Renal pelvis (tissue), 12 donors: Measurements from ENCODE around the gene DLGAP3. TPM values are rescaled to one million over a fixed set of nuclear protein-coding genes. Genes with fewer than 3 reads are reported as not detected.
A peak's percentile ranks its signal among the peaks of the same experiment; 100 is the strongest.
"Not testable (repeated sequence)": the region's sequence is repeated elsewhere in the genome, so short reads cannot be mapped to it uniquely, and the experiment has no call there.

ENCODE experiments used
- DNase-seq: peaks from one replicate; pipeline ENCODE4 v3.0.0-alpha.2; 2013
- long read RNA-seq, 16 experiments: transcript quantifications; one replicate each; lab custom pipeline, GENCODE V29; 2026
- polyA plus RNA-seq, 3 donors: library from polyadenylated mRNA; unstranded; fragments of 120-200 nt; gene quantifications; one replicate each; pipeline ENCODE4 v1.2.1, GENCODE V29; 2013; ENCODE audit not compliant: insufficient read length in 3 of 3

The DLGAP3 gene, protein sequence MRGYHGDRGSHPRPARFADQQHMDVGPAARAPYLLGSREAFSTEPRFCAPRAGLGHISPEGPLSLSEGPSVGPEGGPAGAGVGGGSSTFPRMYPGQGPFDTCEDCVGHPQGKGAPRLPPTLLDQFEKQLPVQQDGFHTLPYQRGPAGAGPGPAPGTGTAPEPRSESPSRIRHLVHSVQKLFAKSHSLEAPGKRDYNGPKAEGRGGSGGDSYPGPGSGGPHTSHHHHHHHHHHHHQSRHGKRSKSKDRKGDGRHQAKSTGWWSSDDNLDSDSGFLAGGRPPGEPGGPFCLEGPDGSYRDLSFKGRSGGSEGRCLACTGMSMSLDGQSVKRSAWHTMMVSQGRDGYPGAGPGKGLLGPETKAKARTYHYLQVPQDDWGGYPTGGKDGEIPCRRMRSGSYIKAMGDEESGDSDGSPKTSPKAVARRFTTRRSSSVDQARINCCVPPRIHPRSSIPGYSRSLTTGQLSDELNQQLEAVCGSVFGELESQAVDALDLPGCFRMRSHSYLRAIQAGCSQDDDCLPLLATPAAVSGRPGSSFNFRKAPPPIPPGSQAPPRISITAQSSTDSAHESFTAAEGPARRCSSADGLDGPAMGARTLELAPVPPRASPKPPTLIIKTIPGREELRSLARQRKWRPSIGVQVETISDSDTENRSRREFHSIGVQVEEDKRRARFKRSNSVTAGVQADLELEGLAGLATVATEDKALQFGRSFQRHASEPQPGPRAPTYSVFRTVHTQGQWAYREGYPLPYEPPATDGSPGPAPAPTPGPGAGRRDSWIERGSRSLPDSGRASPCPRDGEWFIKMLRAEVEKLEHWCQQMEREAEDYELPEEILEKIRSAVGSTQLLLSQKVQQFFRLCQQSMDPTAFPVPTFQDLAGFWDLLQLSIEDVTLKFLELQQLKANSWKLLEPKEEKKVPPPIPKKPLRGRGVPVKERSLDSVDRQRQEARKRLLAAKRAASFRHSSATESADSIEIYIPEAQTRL
- polyA plus RNA-seq, result 1 to 10 TPM; 3.3 to 4.0 (median 3.6) TPM
- long read RNA-seq, donor 1, result 0 reads
- long read RNA-seq, donor 2, partial matches to known transcripts, result 0 of 1 reads
- long read RNA-seq, donor 2, other reads (novel, unspliced or antisense), result 0 of 1 reads
- long read RNA-seq, donor 3, partial matches to known transcripts, result 0 of 1 reads
- long read RNA-seq, donor 3, other reads (novel, unspliced or antisense), result 0 of 1 reads
- long read RNA-seq, donor 4, partial matches to known transcripts, result 0 of 1 reads
- long read RNA-seq, donor 4, other reads (novel, unspliced or antisense), result 0 of 1 reads
- long read RNA-seq, donor 5, result 0 reads
- long read RNA-seq, donor 6, partial matches to known transcripts, result 0 of 2 reads
- long read RNA-seq, donor 6, other reads (novel, unspliced or antisense), result 0 of 2 reads
- long read RNA-seq, donor 7, result 0 reads
- long read RNA-seq, donor 8, result 0 reads
- long read RNA-seq, donor 9, partial matches to known transcripts, result 0 of 1 reads
- long read RNA-seq, donor 9, other reads (novel, unspliced or antisense), result 0 of 1 reads
- long read RNA-seq, donor 10, result 0 reads
- long read RNA-seq, donor 11, result 0 reads
- long read RNA-seq, donor 12, result 0 reads
- long read RNA-seq, donor 13, partial matches to known transcripts, result 0 of 1 reads
- long read RNA-seq, donor 13, other reads (novel, unspliced or antisense), result 0 of 1 reads
- long read RNA-seq, donor 14, result 0 reads
- long read RNA-seq, donor 15, result 0 reads
- long read RNA-seq, donor 16, partial matches to known transcripts, result 0 of 1 reads
- long read RNA-seq, donor 16, other reads (novel, unspliced or antisense), result 0 of 1 reads

DNA sequence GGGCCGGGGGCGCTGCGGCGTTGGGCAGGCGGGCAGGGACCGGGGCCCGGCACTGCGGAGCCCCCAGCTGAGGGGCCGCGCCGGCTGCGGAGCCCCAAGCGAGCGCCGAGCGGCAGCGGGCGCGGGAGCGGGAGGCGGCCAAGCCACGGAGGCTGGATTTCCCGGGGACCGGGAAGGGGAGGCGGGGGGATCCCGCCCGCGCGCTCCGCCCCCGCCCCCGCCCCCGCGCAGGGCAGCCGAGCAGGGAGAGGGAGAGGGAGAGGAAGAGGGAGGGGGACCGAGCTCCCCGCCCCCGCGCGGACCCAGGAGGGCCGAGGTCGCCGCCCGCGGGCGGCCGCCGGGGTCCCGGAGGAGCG lies at the start of gene DLGAP3:
Gene DLGAP3 (minus strand): TSS at position 154 of the 356 bp plus-strand sequence. CDS start 24,267 bp downstream, outside the sequence.
- peak; percentile 42 for DNase-seq

DNA sequence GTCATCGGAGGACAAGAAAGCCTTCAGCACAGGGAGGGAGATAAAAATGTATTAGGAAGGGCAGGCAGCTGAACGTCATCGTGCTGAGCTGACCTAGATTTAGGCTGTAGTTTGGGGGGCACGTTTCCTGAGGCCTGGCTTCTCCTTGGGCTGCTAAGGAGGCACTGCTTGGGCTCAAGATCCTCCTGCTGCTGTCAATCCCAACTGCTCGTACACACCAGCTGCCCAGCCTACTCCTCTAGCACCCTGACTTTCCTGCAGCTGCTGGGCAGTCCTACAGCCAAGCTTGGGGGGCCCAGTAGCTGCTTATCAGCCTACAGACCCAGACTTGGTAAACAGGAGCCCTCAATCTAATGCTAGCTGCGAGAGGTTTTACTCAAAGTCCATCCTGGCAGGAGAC lies 49.5 kb upstream of the DLGAP3 start:
- no peak for DNase-seq

DNA sequence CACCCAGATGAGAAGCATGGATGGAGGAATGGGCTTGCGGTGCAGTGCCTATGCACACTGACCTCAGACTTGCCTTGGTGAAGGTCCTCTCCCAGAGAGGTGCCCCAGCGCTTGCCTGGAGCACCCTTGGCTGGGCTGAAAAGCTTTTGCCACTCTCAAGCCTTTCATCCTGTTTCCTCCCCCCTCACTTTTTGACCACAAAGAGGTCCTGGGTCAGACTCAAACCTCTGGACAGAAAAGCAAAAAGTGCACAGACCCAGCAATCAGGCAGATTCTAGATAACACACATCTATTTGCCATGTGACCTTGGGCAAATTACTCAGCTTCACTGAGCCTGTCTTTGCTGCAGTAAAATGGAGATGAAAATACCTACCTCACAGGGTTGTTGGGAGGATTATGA lies 48.4 kb upstream of the DLGAP3 start:
- no peak for DNase-seq

DNA sequence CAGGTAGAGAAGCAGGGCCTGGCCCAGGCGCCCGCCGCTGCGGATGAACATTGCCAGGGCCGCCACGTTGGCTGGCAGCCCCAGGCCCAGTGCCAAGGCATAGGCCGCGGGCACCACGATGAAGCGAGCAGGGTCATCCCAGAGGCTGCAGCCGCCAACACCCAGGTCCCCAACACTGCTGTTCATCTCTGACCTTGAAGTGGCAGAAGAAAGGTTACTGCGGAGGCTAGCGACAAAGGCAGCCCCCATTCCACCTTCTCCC lies 47.7 kb upstream of the DLGAP3 start:
- DNase-seq, result no peak

DNA sequence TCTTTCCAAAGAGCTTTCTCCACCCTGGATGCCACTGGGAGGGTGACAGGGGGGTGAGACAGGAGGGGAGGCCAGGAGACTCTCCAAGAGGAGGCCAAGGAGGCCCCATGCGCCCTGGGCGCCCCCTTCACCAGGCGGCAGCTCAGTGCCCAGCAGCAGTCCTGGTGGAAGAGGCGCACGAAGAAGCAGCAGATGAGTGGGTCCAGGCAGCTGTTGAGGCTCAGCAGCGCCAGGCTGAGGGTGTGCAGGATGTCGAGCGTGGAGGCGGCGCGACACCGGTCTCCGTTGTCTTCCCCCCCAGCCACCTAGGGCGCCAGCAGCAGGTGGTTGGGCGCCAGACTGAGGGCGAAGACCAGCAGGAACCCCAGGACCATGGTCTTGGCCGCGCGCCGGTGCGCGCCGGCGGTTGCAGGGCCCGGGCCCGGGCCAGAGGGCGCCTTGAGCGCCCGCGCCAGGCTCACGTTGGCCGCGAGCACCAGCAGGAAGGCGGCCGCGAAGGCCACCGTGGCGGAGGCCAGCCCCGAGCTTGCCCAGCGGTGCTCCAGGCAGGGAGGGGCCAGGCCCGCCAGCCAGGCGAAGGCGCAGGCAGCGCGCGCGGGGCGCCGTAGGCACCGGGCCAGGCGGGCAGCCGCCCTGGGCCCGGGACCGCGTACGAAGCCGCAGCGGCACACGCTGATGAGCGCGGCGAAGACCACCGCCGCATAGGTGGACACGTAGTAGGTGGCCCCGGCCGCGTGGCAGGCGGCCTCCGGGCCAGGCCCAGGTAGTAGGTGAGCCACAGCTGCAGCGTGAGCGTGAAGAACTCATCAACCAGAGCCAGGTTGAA lies 47.1 kb upstream of the DLGAP3 start:
- no peak for DNase-seq

DNA sequence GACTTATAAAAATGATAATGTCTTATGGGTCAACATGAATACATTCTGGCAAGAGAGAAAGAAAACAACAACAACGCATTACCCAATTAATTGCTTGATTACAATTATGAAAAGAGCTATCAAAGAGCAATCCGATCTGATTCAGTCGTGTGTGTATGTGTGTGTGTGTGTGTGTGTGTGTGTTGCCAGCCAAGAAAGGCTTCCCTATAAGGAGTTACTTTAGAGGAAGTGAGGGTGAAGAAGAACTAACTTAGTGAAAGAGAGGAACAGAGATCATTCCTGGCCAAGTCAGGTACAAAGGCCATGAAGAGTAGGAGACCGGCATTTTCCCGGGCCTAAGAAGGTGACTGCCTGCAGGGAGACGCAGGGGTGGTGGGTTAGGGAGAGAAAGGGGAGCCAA lies 46.3 kb upstream of the DLGAP3 start:
- DNase-seq, result no peak

DNA sequence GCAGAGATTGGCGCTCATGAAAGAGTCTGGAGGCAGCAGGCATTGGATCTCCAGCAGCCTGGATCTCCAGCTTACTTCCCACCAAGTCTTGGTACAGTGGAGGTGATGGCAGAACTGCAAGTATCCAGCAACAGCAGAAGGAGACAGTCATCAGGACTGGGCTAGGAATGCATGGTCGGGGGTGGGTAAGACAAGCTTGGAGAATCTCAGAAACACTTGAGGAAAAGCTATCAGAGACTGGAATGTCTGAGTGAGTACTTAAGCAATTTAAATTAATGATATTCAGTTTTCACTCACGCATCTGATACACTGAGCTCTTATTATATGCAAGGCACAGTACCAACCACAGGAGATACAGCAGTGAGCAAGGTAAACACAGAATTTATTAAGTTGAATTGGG lies 45.9 kb upstream of the DLGAP3 start:
- DNase-seq, result no peak

DNA sequence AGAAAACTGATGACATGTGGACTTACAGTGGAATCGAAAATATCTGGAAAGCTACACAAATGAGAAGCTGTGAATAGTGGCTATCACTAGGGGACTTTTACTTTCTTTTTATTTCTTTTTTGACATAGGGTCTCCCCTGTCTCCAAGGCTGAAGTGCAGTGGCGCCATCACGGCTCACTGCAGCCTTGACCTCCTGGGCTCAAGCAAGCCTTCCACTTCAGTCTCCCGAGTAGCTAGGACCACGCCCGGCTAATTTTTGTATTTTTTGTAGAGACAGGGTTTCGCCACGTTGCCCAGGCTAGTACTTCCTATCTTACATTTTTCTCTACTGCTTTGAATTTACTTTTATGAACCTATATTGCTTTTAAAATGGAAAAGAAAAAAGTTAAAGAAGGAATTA lies 45.2 kb upstream of the DLGAP3 start:
- no peak for DNase-seq

DNA sequence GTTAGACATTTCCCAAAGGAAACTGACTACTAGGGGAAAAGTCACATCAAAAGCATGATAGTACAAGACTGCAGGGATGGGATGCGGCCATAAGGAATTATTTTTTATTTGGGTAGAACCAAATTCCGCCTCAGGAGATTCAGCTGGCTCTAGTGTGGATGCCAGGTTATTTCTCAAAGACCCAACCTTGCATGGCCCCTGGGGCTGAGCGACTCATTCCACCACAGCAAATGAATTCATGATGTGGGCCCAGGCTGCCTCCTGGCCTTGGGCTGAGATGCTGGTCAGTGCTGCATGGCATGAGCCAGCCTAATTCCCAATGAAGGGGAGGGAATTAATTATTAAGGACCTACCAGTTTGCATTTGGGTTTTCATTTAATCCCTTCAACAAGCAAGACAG lies 43.9 kb upstream of the DLGAP3 start:
- DNase-seq, result no peak

DNA sequence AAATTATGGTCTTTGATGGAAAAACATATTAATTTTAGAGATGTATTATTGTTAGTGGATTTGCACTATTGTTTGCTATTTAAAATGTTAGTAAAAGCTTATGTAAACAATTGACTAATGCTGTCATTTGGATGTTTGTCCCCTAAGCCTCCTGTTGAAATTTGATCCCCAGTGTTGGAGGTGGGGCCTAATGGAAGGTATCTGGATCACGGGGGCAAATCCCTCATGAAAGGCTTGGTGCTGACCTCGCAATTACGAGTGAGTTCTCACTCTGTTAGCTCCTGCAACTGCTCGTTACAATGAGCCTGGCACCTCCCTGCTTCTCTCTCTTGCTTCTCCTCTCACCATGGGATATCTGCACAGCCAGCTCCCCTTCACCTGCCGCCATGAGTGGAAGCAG lies 41.4 kb upstream of the DLGAP3 start:
- DNase-seq, result no peak

DNA sequence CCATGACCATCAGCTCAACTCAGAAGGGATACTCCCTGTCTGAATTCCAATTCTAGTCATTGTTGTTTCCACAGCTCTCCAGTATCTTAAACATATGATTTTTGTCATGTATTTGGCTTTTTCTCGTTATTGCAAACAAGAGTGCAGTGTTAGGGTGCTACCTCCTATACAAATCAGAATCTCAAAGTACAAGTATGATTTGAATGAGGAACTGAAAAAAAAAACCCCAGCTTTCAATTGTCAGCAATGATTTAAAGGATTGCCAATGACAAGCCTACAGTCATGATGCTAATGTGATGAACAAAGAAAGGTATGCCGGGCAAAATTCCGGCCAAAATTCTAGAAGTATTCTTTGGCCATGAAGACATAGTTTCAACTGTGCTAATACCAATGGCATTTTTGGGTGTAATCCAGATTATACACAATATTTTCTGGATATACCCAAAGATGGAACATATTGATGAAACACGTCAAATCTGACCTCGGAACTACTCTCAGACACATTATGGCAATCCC lies 40.8 kb upstream of the DLGAP3 start:
- DNase-seq, result no peak

DNA sequence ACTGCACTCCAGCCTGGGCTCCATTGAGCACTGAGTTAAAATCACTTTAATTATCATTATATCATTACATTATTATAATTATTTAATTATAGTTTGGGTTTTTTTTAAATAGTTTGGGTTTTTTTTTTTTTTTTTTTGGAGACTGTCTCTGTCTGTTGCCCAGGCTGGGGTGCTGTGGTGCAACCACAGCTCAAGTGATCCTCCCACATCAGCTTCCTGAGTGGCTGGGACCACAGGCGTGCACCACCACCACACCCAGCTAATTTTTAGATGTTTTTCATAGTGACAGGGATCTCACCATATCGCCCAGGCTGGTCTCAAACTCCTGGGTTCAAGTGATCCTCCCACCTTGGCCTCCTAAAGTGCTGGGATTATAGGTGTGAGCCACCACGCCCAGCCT lies 38.8 kb upstream of the DLGAP3 start:
- not testable (repeated sequence) for DNase-seq

DNA sequence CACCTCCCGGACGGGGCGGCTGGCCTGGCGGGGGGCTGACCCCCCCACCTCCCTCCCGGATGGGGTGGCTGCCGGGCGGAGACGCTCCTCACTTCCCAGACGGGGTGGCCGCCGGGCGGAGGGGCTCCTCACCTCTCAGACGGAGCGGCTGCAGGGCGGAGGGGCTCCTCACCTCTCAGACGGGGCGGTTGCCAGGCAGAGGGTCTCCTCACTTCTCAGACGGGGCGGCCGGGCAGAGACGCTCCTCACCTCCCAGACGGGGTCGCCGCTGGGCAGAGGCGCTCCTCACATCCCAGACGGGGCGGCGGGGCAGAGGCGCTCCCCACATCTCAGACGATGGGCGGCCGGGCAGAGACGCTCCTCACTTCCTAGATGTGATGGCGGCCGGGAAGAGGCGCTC lies 38.2 kb upstream of the DLGAP3 start:
- not testable (repeated sequence) for DNase-seq

DNA sequence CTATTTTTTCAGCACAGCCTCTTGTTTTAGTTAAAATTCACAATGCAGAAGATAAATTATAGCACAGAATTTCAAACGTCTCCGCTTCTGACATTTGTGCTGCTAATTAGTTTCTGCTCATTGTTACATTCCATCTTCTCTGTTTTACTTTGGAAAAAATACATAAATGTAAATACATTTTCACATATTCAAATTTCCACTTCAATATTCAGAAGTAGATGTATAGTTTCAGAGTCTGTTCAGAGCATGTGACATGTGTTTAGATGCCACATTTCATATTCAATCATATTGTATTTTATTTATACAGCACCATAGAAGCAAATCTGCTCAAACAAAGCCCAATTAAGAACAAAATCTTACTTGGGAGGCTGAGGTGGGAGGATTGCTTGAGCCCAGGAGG lies 36.1 kb upstream of the DLGAP3 start:
- DNase-seq, result no peak

DNA sequence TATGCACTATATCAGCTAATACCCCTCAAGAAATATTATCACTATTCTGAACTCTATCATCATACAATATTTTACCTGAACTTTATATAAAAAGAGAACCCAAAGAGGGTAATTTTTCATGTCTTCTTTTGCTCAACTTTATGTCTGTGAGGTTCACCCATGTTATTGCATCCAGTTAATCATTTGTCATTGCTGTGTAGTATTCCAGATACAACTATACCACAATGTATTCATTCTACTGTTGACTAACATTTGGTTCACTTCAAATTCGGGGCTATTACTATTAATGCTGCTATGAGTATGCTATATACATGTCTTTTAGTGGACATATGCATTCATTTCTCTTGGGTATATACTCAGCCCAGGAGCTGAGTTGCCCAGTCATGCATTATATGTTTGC lies 21.0 kb upstream of the DLGAP3 start:
- no peak for DNase-seq

DNA sequence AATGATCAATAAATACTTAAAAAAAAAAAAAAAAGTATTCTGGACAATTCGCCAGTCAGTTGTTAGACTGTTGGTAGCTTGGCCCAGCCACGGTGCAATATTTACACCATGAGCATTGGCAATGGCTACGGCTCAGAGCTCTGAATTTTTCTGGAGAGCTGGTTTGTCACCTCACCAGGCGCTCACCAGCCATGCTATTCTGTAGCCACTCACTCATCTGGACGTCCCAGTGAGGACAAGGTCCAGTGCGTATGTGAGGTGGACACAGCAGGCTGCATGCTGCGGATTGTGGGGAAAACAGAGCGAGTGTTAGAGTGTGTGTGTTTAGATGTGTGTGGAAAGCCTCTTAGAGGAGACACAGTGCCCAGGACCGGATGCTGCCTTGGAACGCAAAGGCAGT lies 19.3 kb upstream of the DLGAP3 start:
- DNase-seq, result not testable (repeated sequence)

DNA sequence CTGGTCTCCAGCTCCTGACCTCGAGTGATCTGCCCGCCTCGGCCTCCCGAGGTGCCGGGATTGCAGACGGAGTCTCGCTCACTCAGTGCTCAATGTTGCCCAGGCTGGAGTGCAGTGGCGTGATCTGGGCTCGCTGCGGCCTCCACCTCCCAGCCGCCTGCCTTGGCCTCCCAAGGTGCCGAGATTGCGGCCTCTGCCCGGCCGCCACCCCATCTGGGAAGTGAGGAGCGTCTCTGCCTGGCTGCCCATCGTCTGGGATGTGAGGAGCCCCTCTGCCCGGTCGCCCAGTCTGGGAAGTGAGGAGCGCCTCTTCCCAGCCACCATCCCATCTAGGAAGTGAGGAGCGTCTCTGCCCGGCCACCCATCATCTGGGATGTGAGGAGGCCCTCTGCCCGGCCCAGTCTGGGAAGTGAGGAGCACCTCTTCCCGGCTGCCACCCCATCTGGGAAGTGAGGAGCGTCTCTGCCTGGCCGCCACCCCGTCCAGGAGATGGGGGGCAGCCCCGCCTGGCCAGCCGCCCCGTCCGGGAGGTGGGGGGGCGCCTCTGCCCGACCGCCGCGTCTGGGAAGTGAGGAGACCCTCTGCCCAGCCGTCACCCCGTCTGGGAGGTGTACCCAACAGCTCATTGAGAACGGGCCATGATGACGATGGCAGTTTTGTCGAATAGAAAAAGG lies 18.3 kb upstream of the DLGAP3 start:
- not testable (repeated sequence) for DNase-seq

DNA sequence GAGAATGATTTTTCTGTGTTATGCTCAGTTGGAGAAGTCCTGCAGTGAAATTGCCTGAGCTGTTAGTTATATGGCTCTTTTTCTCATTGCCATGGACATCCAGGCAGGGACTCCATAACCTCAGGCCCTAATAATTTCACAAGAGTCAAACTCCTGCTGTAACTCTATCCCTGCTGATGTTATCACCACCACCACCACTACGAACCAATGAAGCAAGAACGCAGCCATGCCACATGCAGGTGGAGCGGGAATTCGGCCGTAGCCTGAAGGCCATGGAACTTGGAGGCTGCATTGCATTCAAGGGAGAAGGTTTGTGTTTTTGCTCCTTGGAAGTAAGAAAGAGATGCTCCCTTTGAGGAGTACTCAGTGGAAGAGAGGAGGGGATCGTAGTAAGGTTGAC lies 16.8 kb upstream of the DLGAP3 start:
- no peak for DNase-seq

DNA sequence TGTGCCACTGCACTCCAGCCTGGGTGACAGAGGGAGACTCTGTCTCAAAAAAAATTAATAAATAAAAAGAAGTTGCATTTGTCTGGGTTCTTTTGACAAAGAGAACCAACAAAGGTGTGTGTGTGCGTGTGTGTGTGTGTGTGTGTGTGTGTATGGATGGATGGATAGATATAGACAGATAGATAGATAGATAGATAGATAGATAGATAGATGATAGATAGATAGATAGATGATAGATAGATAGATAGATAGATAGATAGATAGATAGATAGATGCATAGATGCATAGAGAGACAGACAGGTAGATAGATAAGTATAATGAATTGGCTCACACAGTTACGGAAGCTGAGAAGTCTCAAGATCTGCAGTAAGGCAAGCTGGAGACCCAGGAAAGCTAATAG lies 12.3 kb upstream of the DLGAP3 start:
- DNase-seq, result not testable (repeated sequence)

DNA sequence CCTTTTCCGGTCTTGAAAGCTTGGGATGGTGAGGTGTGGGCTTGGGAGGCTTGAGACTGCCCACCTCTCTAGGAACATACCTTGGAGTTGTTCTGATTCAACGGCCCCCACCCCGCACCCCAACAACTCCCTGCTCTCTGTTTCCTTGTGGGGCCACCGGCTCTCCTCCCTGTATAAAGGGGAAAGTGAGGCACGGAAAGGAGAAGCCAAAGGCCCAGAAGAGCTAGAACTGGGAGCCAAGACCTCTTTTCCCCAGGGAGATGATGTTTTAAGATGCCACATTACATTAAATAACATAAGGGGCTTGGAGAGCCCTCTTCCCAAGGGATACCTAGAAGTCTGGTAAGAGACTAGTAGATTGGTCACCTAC lies 1.2 kb upstream of the DLGAP3 start:
- no peak for DNase-seq
